ENCODE results near the gene YRDC. TPM values are rescaled to one million over a fixed set of nuclear protein-coding genes. Genes with fewer than 3 reads are reported as not detected.

Gene YRDC
- total and polyA plus RNA-seq, 9 of the 15 experiments (the other 6 are each of a cell fraction or from before 2014, with no cell fraction given): 11.1 to 58.5 (median 49.8) TPM

GRCh38 chr1:37807555-37808368 lies at the start of gene YRDC, which contains the start of gene C1orf122 (continued):
- 0 out of 2 replicates have a peak, but pooled peaks have one; percentile 10 for TF ChIP-seq REST (IDR thresholded peaks at IDR 0.05; ENCODE audit: borderline replicate concordance)
- peak; percentile 49; the same call in 1 of the 2 replicates for TF ChIP-seq REST (CRISPR knock-in tag; IDR thresholded peaks at IDR 0.05; ENCODE audit: low read depth)
- no peak; the same call in 1 of the 2 replicates for TF ChIP-seq FOXK1 (CRISPR knock-in tag; IDR thresholded peaks at IDR 0.05; ENCODE audit: borderline replicate concordance)
- no peak for TF ChIP-seq THRAP3 (IDR thresholded peaks at IDR 0.05; ENCODE audit: borderline replicate concordance)
